DMS79 treated with DMSO at 0.1 percent for 48 hours (cell line): ENCODE results near the gene CHAD.
A peak's percentile ranks its signal among the peaks of the same experiment; 100 is the strongest.
"Not testable (repeated sequence)": the region's sequence is repeated elsewhere in the genome, so short reads cannot be mapped to it uniquely, and the experiment has no call there.

Experiments used
- DNase-seq: peaks from one replicate; lab custom pipeline; 2025; lab: John Stamatoyannopoulos, UW

Gene CHAD

DNA sequence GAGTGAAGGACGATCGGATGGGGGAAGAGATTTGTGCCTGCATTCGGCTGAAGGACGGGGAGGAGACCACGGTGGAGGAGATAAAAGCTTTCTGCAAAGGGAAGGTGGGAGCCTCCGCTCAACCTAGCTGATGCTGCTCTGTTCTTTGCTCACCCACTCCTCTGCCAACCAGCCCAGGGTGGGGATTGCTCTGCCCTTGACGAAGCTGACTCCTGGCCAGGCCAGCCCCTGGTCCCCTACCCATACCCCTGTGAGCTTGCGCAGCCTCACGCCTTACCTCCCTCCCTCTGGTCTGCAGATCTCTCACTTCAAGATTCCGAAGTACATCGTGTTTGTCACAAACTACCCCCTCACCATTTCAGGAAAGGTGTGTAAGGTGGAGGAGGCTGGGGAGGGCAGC, 5.2 kb upstream of the CHAD start:
- DNase-seq, result no peak

DNA sequence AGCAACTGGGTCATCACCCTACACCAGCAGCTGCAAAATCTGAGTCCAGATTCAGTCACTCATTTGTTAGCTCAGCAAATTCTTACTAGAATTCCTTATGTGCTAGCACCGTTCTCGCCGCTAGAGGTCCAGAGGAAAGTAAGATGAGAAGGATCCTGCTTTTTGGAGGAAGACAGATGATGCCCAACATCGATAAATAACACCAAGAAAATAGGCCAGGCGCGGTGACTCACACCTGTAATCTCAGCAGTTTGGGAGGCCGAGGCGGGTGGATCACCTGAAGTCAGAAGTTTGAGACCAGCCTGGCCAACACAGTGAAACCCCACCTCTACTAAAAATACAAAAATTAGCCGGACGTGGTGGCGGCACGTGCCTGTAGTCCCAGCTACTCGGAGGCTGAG, 4.1 kb upstream of the CHAD start:
- DNase-seq, result not testable (repeated sequence)

DNA sequence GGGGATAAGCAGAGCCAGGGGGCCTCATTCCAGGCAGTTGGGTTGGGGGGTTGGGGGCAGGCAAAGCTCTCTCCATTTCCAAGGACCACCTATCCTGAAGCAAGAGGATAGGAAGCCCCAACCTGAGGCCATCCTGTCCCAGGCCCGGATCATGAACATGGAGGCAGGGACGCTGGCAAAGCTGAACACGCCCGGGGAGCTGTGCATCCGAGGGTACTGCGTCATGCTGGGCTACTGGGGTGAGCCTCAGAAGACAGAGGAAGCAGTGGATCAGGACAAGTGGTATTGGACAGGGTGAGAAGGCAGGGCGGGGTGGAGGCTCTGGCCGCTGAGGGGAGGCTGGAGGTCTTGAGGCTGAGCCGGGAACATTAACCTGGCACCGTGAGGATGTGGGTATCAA, 3.6 kb upstream of the CHAD start:
- no peak for DNase-seq

DNA sequence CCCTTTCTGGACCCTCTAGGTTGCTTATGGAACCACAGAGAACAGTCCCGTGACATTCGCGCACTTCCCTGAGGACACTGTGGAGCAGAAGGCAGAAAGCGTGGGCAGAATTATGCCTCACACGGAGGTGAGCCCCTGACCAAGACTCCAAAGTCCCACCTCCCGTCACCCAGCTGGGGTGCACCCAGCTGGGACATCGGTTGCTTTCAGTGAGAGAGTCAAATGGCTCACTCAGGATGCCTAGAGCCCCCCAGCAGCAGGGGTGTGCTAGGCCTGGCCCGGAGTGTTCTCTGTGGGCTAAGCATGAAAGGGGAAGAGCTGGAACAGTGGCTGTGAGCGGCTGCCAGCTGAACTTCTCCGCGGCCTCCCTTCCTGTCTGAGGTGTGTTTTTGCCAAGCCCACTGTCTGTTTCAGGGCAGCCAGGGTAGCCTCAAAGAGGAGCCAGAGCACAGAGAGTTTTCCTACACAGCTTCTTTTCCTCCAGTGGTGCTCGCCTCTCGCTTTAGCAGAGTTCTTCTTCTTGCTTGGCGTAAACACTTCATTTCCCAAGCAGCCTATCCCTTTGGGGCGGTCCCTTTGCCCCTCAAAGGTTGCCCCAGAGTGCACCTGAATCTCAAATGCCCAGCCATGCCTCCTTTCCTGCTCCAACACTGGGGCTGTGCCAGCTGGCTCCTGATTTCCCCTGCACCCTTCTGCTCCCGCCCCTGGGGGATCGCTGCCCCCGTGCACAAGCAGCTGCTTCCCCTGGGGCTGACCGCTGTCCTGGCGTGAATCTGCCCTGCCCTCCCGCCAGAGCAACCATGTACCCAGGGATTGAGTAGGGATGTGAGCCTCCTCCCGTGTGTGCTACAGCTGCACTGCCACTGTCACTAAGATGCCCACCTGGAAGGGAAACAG, 2.6 kb upstream of the CHAD start:
- no peak for DNase-seq

DNA sequence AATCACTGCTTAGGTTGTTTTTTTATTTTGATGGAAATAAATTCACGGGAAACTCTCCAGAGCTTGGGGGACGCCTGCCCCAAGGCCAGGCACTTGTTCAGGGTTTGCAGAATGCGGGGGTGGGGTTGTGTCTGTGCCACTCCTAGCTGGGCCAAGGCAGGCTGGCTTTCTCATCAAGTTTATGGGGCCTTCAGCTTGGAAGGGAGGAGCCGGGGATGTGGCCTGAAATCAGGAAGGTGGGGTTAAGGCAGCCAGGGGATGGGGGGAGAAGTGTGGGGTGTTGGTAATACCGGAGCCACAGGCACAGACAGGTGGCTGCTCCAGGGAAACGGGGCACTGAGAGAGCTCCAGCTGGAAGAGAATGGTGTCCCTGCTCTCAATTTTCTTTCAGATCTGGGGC, 1.7 kb upstream of the CHAD start:
- no peak for DNase-seq

DNA sequence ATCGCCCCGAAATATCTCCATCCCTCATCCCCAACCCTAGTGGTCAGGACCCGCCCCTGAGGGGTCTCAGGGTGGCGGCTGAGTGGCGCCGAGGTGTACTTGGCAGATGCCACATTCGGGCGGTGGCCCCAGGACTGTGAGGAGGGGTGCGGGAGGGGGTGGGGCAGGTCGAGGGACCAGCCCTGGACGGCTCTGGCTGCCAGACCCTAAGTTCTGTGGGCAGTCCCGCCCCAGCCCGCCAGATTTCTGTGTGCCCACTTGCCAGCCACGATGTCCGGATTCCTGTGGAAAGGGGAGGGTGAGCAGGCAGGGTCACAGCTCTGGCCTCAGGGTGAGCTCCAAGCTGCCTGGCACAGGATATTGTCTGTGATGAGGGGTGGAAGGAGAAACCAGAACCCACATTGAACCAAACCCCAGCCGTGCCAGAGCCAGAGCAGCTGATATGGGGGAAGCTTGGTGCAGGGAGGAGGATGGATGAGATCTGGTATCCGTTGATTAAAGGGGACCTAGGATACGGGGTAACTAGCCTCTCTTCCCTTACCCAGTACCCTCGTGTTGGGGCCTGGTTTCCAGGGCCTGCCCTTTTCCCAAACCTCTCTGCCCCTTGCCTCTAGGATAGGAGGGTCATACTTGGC, 1.1 kb upstream of the CHAD start:
- DNase-seq, result no peak

DNA sequence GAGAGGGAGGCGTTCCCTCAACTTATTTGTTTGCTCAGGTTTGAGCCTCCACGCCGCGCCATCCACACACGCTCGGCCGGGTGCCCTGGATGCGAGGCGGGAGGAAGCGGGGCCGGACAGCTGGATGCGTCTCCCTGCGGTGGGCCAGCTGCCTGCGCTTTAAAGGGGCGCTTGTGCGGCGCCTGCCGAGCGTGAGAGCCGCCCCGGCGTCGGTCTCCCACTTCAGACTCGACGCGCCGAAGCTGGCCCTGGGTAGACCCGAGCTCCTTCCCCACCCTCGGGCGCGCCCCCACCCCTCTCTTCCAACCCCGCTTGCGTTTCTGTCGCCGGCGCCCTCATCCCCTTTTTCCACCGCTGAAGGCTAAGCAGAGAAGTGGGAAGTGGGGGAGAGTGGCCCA, 527 bp upstream of the CHAD start:
- DNase-seq, result no peak

DNA sequence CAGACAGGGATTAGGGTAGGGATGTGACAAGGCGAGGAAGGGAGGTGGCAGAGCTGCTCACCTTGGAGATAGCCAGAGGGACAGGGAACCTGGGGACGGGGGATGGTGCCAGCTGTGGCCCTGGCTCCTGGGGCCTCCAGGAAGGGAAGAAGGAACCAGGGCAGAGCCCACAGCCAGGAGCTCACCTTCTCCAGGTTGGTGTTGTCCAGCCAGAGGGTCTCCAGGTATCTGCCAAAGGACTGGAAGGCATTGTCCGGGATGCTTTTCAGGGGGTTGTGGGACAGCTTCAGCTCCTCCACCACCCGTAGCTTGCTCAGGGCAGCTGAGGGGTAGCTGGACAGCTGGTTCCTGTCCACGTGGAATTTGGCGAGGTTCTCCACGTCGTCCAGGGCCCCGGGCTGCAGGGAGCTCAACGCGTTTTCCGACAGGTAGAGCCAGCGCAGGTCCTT, 801 bp downstream of the CHAD start:
- DNase-seq, result no peak

DNA sequence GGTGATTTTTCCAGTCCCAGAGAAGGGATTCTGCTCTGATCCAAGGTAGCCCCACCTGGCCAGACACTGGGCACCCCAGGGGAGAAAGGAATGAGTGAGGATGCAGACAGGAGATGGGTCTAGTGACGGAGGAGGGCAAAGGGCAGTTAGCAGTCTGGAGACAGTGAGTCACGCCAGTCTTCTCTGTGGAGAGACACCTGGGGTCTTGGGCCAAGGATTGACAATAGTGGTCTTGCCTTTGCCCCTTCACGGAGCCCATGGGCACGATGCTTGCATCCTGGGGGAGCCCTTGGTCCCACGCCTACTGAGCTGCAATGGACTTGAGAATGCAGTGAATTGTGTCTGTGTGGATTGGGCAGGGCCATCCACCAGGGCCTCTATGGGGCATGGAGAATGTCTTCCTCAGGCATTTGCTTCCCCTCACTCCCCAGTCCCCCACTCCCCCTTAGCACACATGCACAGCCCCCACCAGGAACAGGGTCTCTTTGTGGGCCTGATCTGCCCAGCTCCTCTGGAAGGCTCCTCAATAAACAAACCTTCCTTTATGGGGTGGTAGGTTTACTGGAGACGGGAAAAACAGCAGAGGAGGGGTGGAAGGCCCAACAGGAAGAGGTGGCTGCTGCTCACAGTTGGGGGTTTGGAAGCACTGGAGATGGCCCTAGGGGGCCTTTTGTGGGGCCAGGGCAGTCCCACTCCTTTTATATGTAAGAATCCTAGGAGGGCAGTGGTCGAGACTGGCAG, 1.4 kb downstream of the CHAD start:
- no peak for DNase-seq

DNA sequence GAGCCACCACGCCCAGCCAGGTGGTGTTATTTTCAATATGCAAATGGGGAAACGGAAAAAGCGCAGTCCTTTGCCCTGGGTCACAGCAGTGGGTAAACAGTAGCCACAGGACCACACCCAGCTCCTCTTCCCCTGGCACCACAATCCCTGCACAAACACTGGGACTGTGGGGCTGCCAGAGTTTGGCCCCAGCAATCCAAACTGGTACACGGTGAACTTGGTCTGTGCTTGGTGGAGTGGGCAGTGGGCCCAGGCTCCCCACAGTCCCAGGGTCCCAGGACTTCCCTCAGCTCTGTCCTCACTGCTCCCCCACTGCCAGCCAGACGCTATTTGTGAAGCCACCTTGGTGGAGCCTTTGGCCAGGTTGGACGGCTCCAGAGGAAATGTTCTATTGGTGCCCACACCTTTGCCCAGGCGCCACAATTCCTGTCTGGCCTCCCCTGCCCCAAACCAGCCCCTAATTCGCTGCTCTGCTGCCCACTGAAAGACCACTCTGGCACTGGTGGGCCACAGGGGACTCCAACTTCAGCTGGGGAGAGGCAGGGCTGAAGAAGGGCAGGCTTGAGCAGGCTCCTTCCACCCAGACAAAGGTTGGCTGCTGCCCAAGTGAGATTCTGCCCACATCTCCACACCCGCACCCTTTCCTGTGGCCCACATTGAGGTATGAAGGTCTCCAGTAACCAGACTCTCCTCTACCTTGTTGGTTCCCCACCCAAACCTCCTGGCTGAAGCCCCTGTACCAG, 2.1 kb downstream of the CHAD start:
- DNase-seq, result no peak

DNA sequence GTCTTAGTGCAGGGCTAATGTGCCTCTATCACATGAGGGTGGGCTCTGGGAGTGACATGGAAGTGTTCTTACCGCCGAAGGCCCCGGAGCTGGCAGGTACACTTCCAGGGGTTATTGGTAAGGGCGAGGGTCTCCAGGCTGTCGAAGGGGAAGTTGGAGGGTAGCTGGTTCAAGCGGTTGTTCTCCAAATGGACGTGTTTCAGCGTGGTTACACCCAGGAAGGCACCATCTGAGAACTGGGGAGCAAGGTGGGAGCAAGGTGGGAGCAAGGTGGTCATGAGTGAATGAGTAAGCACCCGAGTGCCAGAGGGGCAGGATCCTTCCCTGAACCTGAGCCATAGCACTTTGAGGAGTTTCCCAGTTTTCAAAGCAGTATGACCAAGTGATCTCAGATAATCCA, 3.0 kb downstream of the CHAD start:
- no peak for DNase-seq

DNA sequence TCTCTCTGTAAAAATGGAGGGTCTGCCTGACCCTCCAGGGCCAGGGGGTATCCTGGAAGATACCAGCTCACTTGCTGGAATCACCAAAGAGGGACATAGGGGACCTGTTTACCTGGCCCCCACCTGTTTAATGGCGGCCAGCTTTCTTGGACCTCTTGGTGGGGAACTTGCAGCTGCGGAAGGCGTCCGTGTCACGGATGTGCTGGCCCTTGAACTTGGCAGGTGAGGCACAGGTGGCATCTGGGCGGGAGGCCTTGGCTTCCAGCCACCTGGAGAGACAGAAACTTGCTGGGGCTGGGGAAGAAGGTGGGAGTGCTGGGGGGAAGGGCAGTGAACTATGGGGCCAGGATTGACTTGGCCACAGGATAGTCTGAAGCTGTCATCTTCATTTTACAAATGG, 3.5 kb downstream of the CHAD start:
- DNase-seq, result no peak

DNA sequence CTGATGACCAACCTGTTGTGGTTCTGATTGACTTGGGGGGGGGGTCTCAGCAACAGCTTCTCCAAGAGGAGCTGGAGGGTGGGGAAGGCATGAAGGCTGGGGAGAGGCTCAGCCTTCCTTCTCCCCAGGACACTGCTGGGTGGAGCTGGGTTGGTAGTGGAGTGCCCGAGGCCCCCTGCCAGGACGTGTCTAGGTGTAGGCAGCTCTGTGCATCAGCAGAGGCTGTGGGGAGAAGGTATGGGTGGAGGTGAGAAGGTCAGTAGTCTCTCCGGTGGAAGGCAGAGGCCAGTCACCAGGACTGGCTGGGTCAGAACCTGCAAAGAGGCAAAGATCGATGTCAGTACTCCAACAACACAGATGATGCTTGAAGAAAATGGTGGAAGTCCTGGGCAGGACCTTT, 3.9 kb downstream of the CHAD start:
- no peak for DNase-seq

DNA sequence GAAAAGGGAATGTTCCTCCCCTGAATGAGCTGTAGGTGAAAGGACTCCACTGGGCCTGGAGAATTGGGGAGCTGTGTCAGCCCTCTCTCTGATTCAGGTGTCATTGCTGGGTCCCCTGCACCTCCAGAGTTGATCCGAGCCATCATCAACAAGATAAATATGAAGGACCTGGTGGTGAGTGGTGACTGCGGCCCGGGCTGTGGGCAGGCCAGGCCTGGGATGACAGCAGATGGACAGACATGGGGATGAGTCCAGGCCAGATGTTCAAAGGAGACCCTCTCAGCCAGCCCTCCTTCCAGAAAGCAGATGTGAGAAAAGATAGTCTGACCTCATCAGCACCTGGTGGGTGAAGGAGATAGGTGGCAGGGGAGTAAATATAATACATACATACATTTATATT, 4.6 kb downstream of the CHAD start:
- DNase-seq, result no peak

DNA sequence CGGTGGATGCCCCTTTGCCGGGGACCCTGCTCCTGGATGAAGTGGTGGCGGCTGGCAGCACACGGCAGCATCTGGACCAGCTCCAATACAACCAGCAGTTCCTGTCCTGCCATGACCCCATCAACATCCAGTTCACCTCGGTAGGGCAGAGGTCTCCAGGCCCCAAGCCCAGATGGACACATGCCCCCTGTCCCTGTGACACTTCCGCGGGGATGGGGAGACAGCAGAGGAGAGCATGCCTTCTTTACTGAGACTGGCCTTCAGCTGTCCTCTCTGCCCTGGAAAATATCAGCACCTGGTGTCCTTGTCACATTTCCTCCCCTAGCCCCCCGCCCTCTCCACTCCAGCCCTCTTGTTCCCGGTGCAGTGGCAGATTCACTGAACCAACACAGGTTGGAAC, 6.2 kb downstream of the CHAD start:
- DNase-seq, result no peak

DNA sequence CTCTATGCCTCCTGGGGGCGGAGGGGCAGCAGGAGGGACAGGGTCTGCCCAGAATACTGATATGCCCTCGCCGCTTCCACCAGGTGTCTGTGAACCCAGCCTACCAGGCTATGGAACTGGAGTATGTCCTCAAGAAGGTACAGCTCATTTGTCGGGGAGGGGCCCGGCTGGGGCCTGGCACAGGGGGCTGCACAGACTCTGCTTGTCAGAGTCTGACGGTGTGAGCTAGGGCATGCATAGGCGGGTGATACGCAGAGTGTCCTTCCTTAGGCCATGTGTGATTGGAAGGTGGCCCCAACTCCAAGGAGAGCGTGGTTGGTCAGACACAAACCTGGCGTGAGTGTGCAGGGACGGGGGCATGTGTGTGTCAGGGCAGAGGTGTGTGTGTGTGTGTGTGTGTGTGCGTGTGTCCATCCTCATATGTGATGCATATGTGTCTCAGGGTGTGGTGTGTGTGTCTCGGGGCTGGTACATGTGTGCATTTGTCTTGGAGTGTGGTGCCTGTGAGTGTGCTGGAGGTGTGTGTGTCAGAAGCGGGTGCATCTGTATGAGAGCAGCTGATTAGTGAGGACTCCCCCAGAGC, 7.0 kb downstream of the CHAD start:
- DNase-seq, result no peak

DNA sequence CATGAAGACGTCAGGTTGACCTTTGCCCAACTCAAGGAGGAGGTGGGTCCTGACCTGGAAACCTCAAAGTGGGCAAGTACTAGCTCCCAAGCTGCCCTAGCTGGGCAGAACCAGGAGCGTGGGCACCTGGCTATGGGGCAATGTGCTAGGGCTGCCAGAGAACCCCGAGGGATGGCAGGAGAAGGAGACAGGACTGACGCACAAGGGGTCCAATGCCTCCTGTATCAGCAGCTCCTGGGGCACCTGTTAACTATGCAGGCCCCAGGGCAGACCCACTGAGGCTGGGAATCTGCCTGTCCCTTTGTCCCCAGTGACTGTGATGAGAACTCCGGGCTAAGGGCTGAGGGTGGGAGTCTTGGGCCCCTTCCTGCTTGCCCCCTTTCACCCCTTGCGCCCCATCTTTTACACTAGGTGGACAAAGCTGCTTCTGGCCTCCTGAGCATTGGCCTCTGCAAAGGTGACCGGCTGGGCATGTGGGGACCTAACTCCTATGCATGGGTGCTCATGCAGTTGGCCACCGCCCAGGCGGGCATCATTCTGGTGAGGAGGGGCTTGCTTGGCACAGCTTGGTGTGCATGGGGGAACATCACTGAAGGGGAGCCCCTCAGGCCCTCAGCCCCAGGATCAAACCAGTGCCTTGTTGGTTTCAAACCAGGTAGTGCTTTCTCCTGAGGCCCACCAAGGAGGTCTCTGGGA, 7.7 kb downstream of the CHAD start:
- no peak for DNase-seq

DNA sequence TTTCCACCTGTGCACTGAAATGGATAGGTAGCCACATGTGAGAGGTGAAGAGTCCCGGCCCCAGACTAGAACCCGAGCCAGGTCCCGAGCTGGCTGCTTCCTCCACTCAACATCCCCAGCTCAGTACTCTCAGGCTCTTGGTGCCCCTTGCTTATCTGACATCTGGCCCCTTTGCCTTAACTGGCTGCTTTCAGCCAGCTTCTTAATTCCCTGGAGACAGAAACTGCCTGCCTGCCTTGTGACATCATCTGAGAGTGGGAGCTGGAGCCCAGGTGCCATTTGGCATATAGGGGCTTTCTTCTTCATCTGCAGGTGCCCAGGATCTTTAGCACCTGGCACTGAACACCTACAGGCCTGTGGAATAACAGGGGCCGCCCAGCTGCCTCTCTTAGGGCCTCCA, 8.9 kb downstream of the CHAD start:
- DNase-seq, result peak; percentile 50

DNA sequence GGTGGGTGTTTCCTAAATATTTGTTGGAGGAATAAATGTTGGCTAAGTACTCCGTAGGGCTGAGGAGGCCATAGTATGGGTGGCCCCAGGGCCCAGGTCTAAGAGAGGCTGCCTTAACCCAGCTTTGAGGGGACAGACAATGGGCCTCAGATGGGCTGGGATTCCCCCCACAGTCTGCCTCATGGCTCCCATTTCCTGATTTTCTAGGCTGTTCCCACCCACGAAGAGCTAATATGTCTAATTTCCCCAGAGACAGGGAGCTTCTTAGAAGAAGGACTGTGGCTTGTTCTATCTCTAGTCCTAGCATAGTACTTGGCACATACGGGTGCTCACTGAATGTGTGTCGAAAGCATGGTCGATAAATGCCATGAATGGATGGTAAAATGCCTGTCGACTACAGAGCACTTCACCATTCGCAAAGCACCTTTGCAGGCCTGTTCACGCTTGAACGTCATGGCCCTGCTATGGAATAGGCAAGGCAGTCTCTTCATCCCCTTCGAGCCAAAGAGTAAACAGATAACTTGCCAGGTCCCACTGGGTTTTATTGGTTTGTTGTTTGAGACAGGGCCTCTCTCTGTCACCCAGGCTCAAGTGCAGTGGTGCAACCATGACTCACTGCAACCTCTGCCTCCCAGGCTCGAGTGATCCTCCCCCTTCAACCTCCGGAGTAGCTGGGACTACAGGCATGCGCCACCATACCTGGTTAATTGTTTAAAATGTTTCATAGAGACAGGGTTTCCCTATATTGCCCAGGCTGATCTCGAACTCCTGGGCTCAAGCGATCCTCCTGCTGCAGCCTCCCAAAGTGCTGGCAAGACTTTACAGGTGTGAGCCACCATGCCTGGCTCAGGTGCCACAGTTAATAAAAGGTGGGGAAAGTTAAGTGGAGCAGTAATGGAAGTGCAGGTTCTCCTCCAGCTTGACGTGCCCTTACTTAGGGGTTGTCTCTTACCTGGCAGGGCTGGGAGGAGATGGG, 9.7 kb downstream of the CHAD start:
- DNase-seq, result peak; percentile 70

DNA sequence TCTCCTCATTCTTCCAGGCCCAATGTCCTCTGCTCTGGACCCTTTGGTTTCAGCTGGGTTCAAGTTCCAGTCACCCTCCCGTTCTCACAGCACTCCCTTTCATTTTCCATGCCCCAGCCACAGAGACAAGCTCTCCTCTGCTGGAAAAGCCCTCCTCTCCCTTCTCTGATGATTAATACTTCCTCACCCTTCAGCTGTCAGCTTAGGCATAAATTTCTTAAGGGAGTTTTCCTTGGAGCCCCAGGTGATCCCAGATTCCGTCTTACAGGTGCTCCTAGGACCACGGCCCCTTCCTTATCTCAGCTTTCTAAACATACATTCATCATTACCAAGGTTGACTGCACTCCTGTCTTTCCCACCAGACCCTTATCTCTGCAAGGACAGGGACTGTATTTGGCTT, 10.4 kb downstream of the CHAD start:
- no peak for DNase-seq
